Breast epithelium (tissue), 3 donors: ENCODE data around the gene ODAD2.

Experiments
- POLR2AphosphoS5 ChIP-seq, 3 donors: sonication (generic); formaldehyde crosslinking; IDR thresholded peaks; one replicate each; pipeline ENCODE4 v1.6.1; 2017; ENCODE audit warnings: antibody characterized with exemption in 3 of 3
- TF ChIP-seq, protein P1 (sequence below), 3 donors: fragments of 450-650 bp; IDR thresholded peaks; one replicate each; pipeline ENCODE4 v1.5.1; 2016 to 2017; ENCODE audit warnings: antibody characterized with exemption in 3 of 3, mild to moderate bottlenecking in 3 of 3, moderate library complexity in 3 of 3

DNA sequence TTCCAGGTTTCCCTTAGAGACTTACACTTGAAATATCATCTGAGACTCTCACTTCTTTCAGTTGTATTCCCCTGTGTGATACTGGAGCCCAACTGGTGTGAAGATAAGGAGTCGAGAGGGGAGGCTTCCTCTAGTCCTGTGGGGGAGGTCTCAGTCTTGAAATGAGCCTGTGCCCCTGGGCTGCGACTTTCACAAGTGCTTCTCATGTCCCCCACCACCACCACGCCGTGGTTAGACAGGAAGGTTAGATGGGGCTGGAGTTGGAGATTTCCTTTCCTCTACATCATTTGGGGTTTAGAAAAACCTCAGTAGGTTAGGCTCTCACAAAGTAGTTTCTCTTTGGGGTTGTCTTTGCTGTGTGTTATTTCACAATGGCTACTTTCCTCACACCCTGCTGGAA is 227.6 kb downstream of the ODAD2 start:
- no peak for TF ChIP-seq POLR2AphosphoS5 (IDR thresholded peaks at IDR 0.05)
- TF ChIP-seq, protein P1, sequence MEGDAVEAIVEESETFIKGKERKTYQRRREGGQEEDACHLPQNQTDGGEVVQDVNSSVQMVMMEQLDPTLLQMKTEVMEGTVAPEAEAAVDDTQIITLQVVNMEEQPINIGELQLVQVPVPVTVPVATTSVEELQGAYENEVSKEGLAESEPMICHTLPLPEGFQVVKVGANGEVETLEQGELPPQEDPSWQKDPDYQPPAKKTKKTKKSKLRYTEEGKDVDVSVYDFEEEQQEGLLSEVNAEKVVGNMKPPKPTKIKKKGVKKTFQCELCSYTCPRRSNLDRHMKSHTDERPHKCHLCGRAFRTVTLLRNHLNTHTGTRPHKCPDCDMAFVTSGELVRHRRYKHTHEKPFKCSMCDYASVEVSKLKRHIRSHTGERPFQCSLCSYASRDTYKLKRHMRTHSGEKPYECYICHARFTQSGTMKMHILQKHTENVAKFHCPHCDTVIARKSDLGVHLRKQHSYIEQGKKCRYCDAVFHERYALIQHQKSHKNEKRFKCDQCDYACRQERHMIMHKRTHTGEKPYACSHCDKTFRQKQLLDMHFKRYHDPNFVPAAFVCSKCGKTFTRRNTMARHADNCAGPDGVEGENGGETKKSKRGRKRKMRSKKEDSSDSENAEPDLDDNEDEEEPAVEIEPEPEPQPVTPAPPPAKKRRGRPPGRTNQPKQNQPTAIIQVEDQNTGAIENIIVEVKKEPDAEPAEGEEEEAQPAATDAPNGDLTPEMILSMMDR (IDR thresholded peaks at IDR 0.05) = no peak
